HepG2 (cell line): ENCODE data around the gene HMBS. TPM values are rescaled to one million over a fixed set of nuclear protein-coding genes. Genes with fewer than 3 reads are reported as not detected.

ENCODE experiments used
- HNRNPLL ChIP-seq: fragments of 200-400 bp; formaldehyde crosslinking; IDR thresholded peaks from 2 replicates; pipeline ENCODE4 v1.6.1; 2017; ENCODE audit warnings: mild to moderate bottlenecking, low read depth, low read length; ENCODE audit not compliant: poor library complexity, severe bottlenecking
- MTA3 ChIP-seq: sonication (generic); formaldehyde crosslinking; IDR thresholded peaks from 2 replicates; pipeline ENCODE4 v1.4.0; 2020; ENCODE audit warnings: missing genetic modification reagents
- NFIB ChIP-seq: sonication (generic); formaldehyde crosslinking; IDR thresholded peaks from 2 replicates; pipeline ENCODE4 v1.9.0; 2021; ENCODE audit warnings: missing genetic modification reagents, mild to moderate bottlenecking, borderline replicate concordance
- PHB2 ChIP-seq: fragments of 450-650 bp; IDR thresholded peaks from 2 replicates; pipeline ENCODE4 v1.6.1; 2018; ENCODE audit not compliant: partially characterized antibody
- PHF21A ChIP-seq: sonication (generic); formaldehyde crosslinking; IDR thresholded peaks from 2 replicates; pipeline ENCODE4 v1.5.0; 2020; ENCODE audit warnings: mild to moderate bottlenecking, missing genetic modification reagents
- POLR2AphosphoS2 ChIP-seq: IDR thresholded peaks from 2 replicates; pipeline ENCODE4 v1.6.1; 2011; ENCODE audit warnings: low read depth, low read length, improper control_type of control experiment
- ZBTB8A ChIP-seq: sonication (generic); formaldehyde crosslinking; IDR thresholded peaks from 2 replicates; pipeline ENCODE4 v1.4.0; 2020; ENCODE audit warnings: mild to moderate bottlenecking, low read depth, missing genetic modification reagents, borderline replicate concordance
- ZNF205 ChIP-seq: IDR thresholded peaks from 2 replicates; pipeline ENCODE4 v1.6.1; 2018; ENCODE audit warnings: missing biosample characterization, missing genetic modification reagents
- ZNF468 ChIP-seq: sonication (generic); formaldehyde crosslinking; IDR thresholded peaks from 2 replicates; pipeline ENCODE4 v1.8.0; 2022; ENCODE audit warnings: mild to moderate bottlenecking, moderate library complexity, missing genetic modification reagents
- ZNF530 ChIP-seq: sonication (generic); formaldehyde crosslinking; IDR thresholded peaks from 2 replicates; pipeline ENCODE4 v1.5.0; 2020; ENCODE audit warnings: low read depth, mild to moderate bottlenecking, missing genetic modification reagents
- ZNF724P ChIP-seq: sonication (generic); formaldehyde crosslinking; IDR thresholded peaks from 2 replicates; pipeline ENCODE4 v1.8.0; 2022; ENCODE audit warnings: missing genetic modification reagents, borderline replicate concordance
- polyA plus RNA-seq, 8 experiments: library from polyadenylated mRNA; depleted of rRNA in 3 of 8; stranded (reverse) in 7 of 8; unstranded in 1 of 8; fragments of >200 nt; fragmentation: Illumina TruSeq in 4 of 8; extraction: Trizol in 4 of 8; gene quantifications; 2 replicates each; pipeline versions ENCODE4 v1.2.1 to v1.2.3, GENCODE V29; 2011 to 2016; ENCODE audit warnings: low read depth in 4 of 8, missing spikeins in 1 of 8, mixed read lengths in 1 of 8; ENCODE audit not compliant: insufficient read depth in 1 of 8
- total RNA-seq, 5 experiments: library from RNA; depleted of rRNA; stranded (reverse); fragments of >200 nt; fragmentation: Illumina TruSeq; extraction: Trizol; gene quantifications; 2 replicates each; pipeline ENCODE4 v1.2.3, GENCODE V29; 2016; ENCODE audit warnings: low read depth in 1 of 5
- TF ChIP-seq, protein P1 (sequence below): sonication (generic); formaldehyde crosslinking; IDR thresholded peaks from 2 replicates; pipeline ENCODE4 v1.4.0; 2020; ENCODE audit warnings: missing genetic modification reagents, borderline replicate concordance
- TF ChIP-seq, protein P2 (sequence below): sonication (generic); formaldehyde crosslinking; IDR thresholded peaks from 2 replicates; pipeline ENCODE4 v1.4.0; 2020; ENCODE audit warnings: mild to moderate bottlenecking, missing genetic modification reagents
- TF ChIP-seq, protein P3 (sequence below): sonication (generic); formaldehyde crosslinking; IDR thresholded peaks from 2 replicates; pipeline ENCODE4 v1.5.0; 2020; ENCODE audit warnings: mild to moderate bottlenecking, missing genetic modification reagents
- TF ChIP-seq, protein P4 (sequence below): sonication (generic); formaldehyde crosslinking; IDR thresholded peaks from 2 replicates; pipeline ENCODE4 v1.4.0; 2020; ENCODE audit warnings: missing genetic modification reagents

The HMBS gene
- total and polyA plus RNA-seq, 2 of the 13 experiments (the other 11 are each of a cell fraction or from before 2014, with no cell fraction given) = 9.4 to 46.9 TPM

DNA sequence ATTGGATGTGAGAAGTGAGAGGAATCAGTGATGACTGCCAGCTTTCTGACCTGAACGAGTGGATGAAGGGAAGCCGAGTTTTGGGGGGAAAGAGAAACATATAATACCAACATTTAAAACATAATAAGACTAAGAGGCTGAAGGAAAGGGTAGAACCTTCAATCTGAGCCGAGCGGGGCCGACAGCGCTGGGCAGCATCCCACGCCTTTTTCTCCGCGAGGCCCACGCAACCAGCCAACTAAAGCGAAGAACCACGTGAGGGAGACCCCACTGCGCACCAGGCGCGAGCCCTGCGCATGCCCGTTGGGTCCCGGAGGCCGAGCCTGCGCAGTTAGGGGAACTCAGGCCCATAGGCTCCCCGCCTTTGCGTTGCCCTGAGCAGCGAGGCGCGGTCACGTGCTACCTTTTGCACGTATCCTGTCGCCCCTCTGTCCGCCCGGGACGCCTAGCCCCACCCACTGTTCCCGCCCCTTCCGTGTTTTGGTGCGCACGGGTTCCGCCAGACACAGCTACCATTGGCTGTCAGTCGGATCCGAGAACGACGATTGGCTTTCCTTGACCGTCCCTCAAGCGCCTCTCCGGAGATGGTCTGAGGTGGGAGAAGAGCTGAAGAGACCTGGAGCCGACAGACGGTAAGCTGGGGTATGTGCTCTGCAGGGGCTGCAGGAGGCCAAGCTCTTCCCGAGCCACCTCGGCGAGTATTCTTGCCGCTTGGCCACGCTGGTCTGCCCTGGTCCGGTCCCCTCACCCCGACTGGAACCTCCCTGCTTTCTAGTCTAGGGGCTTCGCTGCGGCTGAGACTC lies 36.5 kb downstream of the HMBS start, which contains the start of gene HINFP (continued):
- TF ChIP-seq, protein P1, sequence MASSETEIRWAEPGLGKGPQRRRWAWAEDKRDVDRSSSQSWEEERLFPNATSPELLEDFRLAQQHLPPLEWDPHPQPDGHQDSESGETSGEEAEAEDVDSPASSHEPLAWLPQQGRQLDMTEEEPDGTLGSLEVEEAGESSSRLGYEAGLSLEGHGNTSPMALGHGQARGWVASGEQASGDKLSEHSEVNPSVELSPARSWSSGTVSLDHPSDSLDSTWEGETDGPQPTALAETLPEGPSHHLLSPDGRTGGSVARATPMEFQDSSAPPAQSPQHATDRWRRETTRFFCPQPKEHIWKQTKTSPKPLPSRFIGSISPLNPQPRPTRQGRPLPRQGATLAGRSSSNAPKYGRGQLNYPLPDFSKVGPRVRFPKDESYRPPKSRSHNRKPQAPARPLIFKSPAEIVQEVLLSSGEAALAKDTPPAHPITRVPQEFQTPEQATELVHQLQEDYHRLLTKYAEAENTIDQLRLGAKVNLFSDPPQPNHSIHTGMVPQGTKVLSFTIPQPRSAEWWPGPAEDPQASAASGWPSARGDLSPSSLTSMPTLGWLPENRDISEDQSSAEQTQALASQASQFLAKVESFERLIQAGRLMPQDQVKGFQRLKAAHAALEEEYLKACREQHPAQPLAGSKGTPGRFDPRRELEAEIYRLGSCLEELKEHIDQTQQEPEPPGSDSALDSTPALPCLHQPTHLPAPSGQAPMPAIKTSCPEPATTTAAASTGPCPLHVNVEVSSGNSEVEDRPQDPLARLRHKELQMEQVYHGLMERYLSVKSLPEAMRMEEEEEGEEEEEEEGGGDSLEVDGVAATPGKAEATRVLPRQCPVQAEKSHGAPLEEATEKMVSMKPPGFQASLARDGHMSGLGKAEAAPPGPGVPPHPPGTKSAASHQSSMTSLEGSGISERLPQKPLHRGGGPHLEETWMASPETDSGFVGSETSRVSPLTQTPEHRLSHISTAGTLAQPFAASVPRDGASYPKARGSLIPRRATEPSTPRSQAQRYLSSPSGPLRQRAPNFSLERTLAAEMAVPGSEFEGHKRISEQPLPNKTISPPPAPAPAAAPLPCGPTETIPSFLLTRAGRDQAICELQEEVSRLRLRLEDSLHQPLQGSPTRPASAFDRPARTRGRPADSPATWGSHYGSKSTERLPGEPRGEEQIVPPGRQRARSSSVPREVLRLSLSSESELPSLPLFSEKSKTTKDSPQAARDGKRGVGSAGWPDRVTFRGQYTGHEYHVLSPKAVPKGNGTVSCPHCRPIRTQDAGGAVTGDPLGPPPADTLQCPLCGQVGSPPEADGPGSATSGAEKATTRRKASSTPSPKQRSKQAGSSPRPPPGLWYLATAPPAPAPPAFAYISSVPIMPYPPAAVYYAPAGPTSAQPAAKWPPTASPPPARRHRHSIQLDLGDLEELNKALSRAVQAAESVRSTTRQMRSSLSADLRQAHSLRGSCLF (CRISPR knock-in tag) = no peak
- TF ChIP-seq MTA3 = no peak
- peak; percentile 72; the same call in 1 of the 2 replicates for TF ChIP-seq ZNF724P (CRISPR knock-in tag)
- TF ChIP-seq ZNF468 = no peak
- TF ChIP-seq, protein P2, sequence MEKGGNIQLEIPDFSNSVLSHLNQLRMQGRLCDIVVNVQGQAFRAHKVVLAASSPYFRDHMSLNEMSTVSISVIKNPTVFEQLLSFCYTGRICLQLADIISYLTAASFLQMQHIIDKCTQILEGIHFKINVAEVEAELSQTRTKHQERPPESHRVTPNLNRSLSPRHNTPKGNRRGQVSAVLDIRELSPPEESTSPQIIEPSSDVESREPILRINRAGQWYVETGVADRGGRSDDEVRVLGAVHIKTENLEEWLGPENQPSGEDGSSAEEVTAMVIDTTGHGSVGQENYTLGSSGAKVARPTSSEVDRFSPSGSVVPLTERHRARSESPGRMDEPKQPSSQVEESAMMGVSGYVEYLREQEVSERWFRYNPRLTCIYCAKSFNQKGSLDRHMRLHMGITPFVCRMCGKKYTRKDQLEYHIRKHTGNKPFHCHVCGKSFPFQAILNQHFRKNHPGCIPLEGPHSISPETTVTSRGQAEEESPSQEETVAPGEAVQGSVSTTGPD = 0 out of 2 replicates have a peak, but pooled peaks have one; percentile 25
- TF ChIP-seq PHF21A (CRISPR knock-in tag) = peak; percentile 23; the same call in 1 of the 2 replicates
- TF ChIP-seq ZBTB8A (CRISPR knock-in tag) = no peak
- TF ChIP-seq, protein P3, sequence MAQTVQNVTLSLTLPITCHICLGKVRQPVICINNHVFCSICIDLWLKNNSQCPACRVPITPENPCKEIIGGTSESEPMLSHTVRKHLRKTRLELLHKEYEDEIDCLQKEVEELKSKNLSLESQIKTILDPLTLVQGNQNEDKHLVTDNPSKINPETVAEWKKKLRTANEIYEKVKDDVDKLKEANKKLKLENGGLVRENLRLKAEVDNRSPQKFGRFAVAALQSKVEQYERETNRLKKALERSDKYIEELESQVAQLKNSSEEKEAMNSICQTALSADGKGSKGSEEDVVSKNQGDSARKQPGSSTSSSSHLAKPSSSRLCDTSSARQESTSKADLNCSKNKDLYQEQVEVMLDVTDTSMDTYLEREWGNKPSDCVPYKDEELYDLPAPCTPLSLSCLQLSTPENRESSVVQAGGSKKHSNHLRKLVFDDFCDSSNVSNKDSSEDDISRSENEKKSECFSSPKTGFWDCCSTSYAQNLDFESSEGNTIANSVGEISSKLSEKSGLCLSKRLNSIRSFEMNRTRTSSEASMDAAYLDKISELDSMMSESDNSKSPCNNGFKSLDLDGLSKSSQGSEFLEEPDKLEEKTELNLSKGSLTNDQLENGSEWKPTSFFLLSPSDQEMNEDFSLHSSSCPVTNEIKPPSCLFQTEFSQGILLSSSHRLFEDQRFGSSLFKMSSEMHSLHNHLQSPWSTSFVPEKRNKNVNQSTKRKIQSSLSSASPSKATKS = no peak
- peak; percentile 96 for TF ChIP-seq HNRNPLL
- no peak for TF ChIP-seq NFIB
- no peak for TF ChIP-seq PHB2
- TF ChIP-seq POLR2AphosphoS2 = no peak
- TF ChIP-seq ZNF205 (CRISPR knock-in tag) = 0 out of 2 replicates have a peak, but pooled peaks have one; percentile 17
- TF ChIP-seq, protein P4, sequence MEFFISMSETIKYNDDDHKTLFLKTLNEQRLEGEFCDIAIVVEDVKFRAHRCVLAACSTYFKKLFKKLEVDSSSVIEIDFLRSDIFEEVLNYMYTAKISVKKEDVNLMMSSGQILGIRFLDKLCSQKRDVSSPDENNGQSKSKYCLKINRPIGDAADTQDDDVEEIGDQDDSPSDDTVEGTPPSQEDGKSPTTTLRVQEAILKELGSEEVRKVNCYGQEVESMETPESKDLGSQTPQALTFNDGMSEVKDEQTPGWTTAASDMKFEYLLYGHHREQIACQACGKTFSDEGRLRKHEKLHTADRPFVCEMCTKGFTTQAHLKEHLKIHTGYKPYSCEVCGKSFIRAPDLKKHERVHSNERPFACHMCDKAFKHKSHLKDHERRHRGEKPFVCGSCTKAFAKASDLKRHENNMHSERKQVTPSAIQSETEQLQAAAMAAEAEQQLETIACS (CRISPR knock-in tag) = peak; percentile 49; the same call in 1 of the 2 replicates
- no peak for TF ChIP-seq ZNF530
